D721Med (cell line): Measurements from ENCODE around the gene CACYBP.

ENCODE experiments used
- DNase-seq: peaks from one replicate; pipeline ENCODE4 v3.0.0; 2011; ENCODE audit warnings: low spot score; ENCODE audit not compliant: insufficient read length
- FAIRE-seq: peaks from 2 replicates; lab custom pipeline; 2011; peaks lifted over from hg19 to GRCh38; lab: Jason Lieb, UNC
- CTCF ChIP-seq: IDR thresholded peaks from 2 replicates; pipeline ENCODE4 v1.5.1; 2012; ENCODE audit warnings: mild to moderate bottlenecking, control low read depth; ENCODE audit not compliant: insufficient read depth; ENCODE audit errors: missing control alignments

CACYBP gene

DNA sequence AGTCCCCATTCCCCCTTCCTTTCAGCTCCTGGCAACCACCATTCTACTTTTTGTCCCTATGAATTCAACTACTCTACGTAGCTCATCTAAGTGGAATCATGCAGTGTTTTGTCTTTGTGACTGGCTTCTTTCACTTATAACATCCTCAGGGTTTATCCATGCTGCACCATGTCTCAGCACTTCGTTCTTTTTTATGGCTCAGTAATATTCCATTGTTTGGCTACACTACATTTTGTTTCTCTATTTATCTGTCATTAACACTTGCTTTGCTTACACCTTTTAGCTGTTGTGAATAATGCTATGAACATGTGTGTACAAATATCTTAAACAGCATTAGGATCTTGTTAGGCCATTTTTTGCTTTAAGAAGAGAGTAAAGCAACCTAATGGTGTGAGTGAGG is 25.0 kb downstream of the CACYBP start:
- TF ChIP-seq CTCF: no peak
- DNase-seq: no peak
- FAIRE-seq: no peak

DNA sequence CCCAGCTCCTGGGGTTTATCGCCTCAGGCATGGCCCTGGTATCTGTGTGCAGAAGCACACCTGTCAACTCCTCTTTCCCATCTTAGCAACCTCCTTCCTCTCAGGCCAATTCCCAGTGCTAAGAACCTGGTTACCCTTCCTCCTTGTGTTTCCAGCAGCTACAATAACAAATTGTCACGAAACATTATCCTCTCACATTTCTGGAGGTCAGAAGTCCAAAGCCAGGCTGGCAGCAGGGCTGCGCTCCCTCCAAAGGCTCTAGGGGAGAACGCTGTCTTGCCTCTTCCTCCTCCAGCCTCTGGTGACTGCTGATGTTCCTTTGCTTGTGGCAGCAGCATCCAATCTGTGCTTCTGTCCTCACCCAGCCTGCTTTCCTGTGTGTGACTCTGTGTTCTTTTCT is 34.2 kb downstream of the CACYBP start:
- no peak for DNase-seq
- FAIRE-seq: no peak
- TF ChIP-seq CTCF: no peak

DNA sequence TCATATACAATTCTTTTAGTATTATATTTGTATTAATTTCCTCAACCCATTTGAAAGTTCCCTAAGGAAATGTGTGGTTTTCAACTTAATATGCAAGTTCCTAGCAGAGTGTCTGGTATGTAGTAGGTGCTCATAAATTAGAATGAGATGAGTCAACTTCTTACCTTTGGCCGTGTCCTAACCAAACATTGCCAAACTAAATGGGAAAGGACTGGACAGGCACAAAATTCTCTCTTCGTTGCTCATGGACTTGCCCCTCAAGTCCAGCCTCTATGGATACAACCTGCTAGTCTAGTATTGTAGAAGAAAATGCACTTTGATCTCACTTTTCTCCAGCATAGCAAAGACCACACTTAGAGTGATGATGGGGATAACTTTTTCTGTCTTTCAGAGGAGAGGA is 35.0 kb downstream of the CACYBP start:
- no peak for DNase-seq
- TF ChIP-seq CTCF: no peak
- FAIRE-seq: no peak

- no peak for DNase-seq
- no peak for FAIRE-seq
- TF ChIP-seq CTCF: no peak
These were observed 36.1 kb downstream of the CACYBP start for GRCh38 chr1:175035865-175036264.

DNA sequence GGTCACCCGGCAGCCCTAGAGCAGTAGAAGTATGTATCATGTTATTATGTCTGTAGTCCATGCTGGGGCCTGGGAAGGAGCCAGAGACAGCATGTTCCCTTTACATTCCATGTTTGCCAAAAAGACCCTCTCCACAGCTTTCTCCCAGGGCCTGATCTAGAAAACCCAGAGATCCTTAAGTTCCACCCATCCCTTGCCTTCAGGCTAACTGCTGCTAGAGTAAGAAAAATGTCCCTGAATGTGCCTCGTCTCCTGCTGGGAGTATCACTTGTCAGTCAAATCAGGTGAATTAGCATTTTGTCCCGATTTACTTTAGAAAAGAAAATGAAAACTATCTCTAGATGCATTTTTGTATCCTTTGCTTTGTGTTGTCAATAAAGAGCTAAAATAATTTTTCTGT is 36.7 kb downstream of the CACYBP start:
- DNase-seq (no peak), FAIRE-seq (no peak)
- TF ChIP-seq CTCF: no peak

GRCh38 chr1:175037416-175037815 is 37.7 kb downstream of the CACYBP start:
- FAIRE-seq (no peak), DNase-seq (no peak)
- no peak for TF ChIP-seq CTCF

DNA sequence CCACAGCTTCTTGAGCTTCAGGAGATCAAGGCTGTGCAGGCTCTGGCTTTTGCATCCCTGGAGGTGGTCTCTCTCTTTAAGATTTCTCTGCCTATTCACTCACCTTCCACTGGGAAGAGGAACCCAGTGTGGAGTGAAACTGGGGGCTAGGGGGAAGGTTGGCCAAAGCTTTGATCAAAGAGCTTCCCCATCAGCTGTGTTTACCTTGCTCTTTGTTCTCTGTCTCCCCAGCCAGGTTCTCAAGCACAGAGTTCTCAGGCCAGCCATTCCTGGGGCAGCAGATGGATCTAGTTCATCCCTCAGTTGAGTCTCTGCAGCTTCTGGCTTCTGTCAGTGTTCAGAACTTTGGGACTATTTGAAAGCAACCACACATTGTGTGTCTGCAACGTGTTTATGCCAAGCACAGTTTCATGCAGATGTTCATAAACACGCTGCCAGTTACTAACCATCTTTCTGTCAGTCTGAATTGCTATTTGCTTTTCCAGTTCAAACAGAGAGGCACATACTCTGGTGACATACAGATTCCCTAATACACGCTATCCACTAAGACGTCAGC is 40.7 kb downstream of the CACYBP start:
- TF ChIP-seq CTCF: no peak
- DNase-seq: no peak
- FAIRE-seq: no peak
